GM23338 (cell line): Measurements from ENCODE around the gene SORBS1.

Source experiments
- CREB1 ChIP-seq: fragments of 250-450 bp; sonication (Bioruptor Pico); IDR thresholded peaks from 2 replicates; pipeline ENCODE4 v1.5.0; 2020; ENCODE audit warnings: low read depth, mild to moderate bottlenecking, moderate library complexity
- JUNB ChIP-seq: IDR thresholded peaks from one replicate; pipeline ENCODE4 v1.6.1; 2016; ENCODE audit warnings: antibody characterized with exemption; ENCODE audit not compliant: unreplicated experiment
- POLR2AphosphoS5 ChIP-seq: IDR thresholded peaks from 2 replicates; pipeline ENCODE4 v1.6.1; 2016; ENCODE audit warnings: antibody characterized with exemption, low read depth
- TF ChIP-seq, protein P1 (sequence below), 2 experiments: fragments of 200-600 bp in 1 of 2; sonication (generic) in 1 of 2; conservative IDR thresholded peaks; 2 replicates each; pipeline versions ENCODE4 v1.5.1 to v1.6.1; 2016 to 2017; ENCODE audit warnings: antibody characterized with exemption in 2 of 2, low read depth in 2 of 2, mild to moderate bottlenecking in 2 of 2, moderate library complexity in 1 of 2

GRCh38 chr10:95339863-95340262 lies 221.3 kb downstream of the SORBS1 start:
- TF ChIP-seq, protein P1, sequence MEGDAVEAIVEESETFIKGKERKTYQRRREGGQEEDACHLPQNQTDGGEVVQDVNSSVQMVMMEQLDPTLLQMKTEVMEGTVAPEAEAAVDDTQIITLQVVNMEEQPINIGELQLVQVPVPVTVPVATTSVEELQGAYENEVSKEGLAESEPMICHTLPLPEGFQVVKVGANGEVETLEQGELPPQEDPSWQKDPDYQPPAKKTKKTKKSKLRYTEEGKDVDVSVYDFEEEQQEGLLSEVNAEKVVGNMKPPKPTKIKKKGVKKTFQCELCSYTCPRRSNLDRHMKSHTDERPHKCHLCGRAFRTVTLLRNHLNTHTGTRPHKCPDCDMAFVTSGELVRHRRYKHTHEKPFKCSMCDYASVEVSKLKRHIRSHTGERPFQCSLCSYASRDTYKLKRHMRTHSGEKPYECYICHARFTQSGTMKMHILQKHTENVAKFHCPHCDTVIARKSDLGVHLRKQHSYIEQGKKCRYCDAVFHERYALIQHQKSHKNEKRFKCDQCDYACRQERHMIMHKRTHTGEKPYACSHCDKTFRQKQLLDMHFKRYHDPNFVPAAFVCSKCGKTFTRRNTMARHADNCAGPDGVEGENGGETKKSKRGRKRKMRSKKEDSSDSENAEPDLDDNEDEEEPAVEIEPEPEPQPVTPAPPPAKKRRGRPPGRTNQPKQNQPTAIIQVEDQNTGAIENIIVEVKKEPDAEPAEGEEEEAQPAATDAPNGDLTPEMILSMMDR (conservative IDR thresholded peaks at IDR 0.05; ENCODE audit: low read depth in 2 of 2): no peak
- TF ChIP-seq CREB1 (no peak), JUNB (no peak), POLR2AphosphoS5 (no peak)
